ENCODE data around the gene TAF1B. TPM values are rescaled to one million over a fixed set of nuclear protein-coding genes. Genes with fewer than 3 reads are reported as not detected.

The TAF1B gene
- total RNA-seq: 1 to 10 TPM; 4.0 to 6.1 TPM

DNA sequence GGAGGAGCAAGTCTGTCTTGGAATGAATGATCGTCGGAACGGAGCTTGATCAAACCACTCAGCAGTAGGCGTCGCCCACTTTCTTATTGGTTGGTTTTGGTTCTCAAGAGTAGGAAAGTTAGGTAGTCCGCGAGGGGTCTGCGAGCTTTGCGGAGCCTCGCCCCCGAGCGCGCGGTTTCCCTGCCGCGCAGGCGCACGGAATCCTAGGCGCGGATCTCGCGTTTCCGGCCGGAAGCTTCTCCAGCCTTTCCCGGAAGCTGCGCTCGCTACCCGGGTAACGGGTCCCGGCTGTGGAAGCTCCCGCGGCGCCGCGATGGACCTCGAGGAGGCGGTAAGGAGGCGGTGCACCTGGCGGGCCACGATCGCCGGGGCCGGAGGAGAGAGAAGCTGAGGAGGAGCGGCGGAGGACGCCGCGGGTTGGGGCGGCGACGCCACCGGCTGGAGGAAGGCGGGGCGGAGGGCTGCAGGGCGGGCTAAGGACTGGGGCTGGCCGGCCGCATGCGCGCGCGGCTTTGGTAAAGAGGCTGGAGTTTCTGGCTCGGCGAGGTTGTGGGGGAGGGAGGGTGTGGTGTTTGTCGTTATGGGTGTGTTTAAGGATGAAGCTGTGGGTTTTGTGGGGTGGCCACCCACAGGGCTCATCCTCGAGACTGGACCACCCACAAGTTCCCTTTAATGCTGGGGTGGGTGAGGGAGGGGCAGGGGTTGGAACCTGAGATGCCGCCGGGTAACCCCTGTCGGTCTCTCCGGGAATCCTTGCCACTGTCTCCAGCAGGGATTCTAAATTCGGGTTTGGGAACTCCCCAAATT, at the start of gene TAF1B:
TAF1B (plus strand) TSS at position 246 of the 807 bp plus-strand sequence; CDS start at position 314, 68 bp downstream.
- TF ChIP-seq, protein P1, sequence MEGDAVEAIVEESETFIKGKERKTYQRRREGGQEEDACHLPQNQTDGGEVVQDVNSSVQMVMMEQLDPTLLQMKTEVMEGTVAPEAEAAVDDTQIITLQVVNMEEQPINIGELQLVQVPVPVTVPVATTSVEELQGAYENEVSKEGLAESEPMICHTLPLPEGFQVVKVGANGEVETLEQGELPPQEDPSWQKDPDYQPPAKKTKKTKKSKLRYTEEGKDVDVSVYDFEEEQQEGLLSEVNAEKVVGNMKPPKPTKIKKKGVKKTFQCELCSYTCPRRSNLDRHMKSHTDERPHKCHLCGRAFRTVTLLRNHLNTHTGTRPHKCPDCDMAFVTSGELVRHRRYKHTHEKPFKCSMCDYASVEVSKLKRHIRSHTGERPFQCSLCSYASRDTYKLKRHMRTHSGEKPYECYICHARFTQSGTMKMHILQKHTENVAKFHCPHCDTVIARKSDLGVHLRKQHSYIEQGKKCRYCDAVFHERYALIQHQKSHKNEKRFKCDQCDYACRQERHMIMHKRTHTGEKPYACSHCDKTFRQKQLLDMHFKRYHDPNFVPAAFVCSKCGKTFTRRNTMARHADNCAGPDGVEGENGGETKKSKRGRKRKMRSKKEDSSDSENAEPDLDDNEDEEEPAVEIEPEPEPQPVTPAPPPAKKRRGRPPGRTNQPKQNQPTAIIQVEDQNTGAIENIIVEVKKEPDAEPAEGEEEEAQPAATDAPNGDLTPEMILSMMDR (IDR thresholded peaks at IDR 0.05): no peak
- Histone ChIP-seq H3K9me3 (no peaks in the 10 kb centered on the region), H3K27me3 (no peaks in the 10 kb centered on the region), H3K4me1 (peaks cover 0 to 22% of the 10 kb centered on the region in 2 donors), H3K36me3 (no peaks in the 10 kb centered on the region), H3K4me3 (peak within 1 kb of the TSS; percentile 72 to 80), H3K27ac (peak within 1 kb of the TSS; percentile 82 to 84)
- DNase-seq (ENCODE audit: low spot score): peak; percentile 82

DNA sequence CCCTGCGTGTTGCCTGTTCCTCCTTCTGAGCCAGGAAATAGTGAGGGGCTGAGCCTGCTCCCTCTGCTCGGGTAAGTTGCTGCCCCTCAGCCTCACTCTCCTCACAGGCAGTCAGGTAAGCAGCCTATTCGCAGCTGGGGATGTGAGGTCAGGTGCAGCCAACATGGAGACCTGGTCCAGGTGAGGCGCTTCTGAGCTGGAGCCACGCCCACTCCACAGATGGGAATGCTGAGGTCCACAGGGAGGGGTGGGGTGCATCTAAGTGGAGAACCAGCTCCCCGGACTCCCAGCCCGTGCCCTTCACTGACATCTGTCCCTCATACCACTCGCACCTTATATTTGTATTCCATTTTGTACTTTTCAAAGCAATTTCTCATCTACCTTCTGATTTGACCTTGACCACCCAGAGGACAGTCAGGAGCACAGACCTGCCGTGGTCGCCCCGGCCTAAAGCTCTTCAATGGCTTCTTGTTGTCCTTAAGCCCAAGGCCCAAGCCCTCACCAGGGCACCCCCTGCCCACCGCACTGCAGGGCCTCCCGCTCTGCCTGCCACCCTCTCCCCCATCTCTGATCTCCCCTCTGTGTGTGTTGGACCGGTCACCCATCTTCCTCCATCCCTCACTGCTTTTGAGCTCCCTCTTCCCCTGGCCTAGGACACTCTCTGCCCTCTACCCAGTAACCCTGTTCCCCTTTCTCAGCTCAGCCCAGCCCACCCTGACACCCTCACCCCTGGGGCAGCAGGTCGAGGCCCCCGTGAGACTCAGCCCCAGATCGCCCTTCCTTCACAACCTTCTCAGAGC, 49.2 kb upstream of the TAF1B start:
- no peaks in the 10 kb centered on the region for H3K36me3 ChIP-seq
- no peak overlapping the region for H3K27ac ChIP-seq
- TF ChIP-seq, protein P1 (IDR thresholded peaks at IDR 0.05): no peak
- H3K4me3 ChIP-seq: no peak overlapping the region
- no peak for DNase-seq (ENCODE audit: low spot score)
- no peaks in the 10 kb centered on the region for H3K9me3 ChIP-seq
- H3K27me3 ChIP-seq: no peaks in the 10 kb centered on the region
- peaks cover 0 to 22% of the 10 kb centered on the region in 2 donors for H3K4me1 ChIP-seq

DNA sequence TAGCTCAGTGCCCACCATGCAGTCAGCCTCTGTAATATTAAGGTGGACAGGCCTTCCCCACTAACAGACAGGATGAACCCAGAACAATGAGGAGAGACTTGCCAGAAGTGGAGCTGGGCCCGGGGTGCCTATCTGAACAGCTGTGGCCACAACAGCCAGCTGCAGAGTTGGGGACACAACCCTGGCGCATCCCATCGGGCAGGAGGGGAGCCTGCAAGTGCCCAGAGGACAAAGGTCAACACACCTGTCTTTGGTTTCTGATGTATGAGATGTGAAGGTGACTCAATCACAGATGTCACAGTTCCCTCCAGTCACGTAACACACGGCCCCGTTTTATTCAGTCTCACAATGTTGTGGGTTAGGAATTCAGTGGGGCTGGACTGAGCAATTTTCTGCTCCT, 48.2 kb upstream of the TAF1B start:
- H3K9me3 ChIP-seq: no peaks in the 10 kb centered on the region
- TF ChIP-seq, protein P1 (IDR thresholded peaks at IDR 0.05): no peak
- no peak for DNase-seq (ENCODE audit: low spot score)
- no peaks in the 10 kb centered on the region for H3K36me3 ChIP-seq
- H3K4me1 ChIP-seq: peaks cover 0 to 31% of the 10 kb centered on the region in 2 donors
- H3K27ac ChIP-seq: no peak overlapping the region
- no peak overlapping the region for H3K4me3 ChIP-seq
- H3K27me3 ChIP-seq: no peaks in the 10 kb centered on the region

DNA sequence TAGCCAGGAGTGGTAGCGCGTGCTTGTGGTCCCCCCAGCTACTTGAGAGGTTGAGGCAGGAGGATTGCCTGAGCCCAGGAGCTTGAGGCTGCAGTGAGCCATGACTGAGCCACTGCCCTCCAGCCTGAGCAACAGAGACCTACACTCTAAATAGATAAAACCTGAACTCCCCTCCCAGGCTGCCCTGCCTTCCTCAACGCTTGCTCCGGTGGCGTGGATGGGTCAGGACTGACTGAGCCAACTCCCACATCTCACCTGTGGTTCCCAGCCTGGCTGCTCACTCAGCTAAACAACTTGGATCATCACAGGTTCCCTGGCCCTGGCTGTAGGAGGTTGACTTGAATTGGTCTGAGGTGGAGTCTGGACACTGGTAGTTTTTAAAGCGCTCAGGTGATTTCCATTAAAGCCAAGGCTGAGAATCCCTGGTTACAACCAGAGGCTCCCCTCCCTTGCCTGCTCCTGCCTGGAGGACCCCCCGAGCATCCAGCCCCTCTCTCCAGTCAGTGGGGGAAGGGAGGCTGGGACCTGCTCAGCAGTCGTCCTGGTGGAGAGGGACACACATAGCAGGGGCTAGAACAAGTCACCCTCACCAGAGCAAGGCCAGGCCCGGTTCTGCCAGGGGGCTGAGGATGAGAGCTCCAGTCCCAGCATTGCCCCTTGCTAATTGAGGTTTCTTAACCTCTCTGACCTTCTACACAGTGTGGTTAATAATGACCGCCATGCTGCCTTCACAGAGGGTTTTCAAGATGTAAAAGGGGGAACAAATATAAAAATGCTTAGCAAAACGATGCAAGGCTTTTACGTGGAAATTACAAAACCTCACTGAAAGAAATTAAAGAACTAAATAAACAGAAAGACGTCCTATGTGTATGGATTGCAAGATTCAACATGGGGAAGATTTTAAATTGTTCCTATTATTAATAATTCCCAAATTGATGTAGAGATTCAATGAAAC, 46.9 kb upstream of the TAF1B start:
- no peak for DNase-seq (ENCODE audit: low spot score)
- TF ChIP-seq, protein P1 (IDR thresholded peaks at IDR 0.05): no peak

DNA sequence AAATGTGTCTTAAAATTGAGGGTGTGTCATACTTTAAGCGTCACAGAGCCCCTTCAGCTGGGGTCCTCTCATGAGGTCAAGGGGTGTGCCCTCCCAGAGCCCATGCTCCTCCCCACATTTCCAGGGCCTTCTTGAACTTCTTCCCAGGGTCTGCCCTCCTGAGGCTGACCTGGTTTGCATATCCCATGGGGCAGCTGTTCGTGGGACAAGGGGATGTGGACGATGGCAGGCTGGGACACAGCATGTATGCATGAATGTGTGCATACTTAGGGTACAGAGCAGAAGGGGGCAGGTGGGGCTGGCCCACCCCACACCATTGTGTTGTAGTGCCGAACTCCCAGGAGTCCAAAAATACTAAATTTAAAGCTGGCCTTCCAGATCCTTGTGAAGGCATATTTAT, 46.2 kb upstream of the TAF1B start:
- H3K27me3 ChIP-seq: no peaks in the 10 kb centered on the region
- H3K36me3 ChIP-seq: no peaks in the 10 kb centered on the region
- TF ChIP-seq, protein P1 (IDR thresholded peaks at IDR 0.05): no peak
- no peak overlapping the region for H3K4me3 ChIP-seq
- peaks cover 0 to 41% of the 10 kb centered on the region in 2 donors for H3K4me1 ChIP-seq
- no peak for DNase-seq (ENCODE audit: low spot score)
- no peaks in the 10 kb centered on the region for H3K9me3 ChIP-seq
- H3K27ac ChIP-seq: no peak overlapping the region

More for the DNA sequence above, 46.9 kb upstream of the TAF1B start:
- Histone ChIP-seq H3K36me3 (no peaks in the 10 kb centered on the region), H3K9me3 (no peaks in the 10 kb centered on the region), H3K27me3 (no peaks in the 10 kb centered on the region), H3K27ac (no peak overlapping the region), H3K4me1 (peaks cover 0 to 44% of the 10 kb centered on the region in 2 donors), H3K4me3 (no peak overlapping the region)

Measured in right atrium auricular region (tissue), 2 donors.